ENCODE measurements around the gene DENND5B. TPM values are rescaled to one million over a fixed set of nuclear protein-coding genes. Genes with fewer than 3 reads are reported as not detected.
"Not testable (repeated sequence)": the region's sequence is repeated elsewhere in the genome, so short reads cannot be mapped to it uniquely, and the experiment has no call there.

Gene DENND5B
- total RNA-seq, 6 experiments from 2014 or later: 12.6 to 18.4 (median 16.6) TPM

GRCh38 chr12:31506515-31507306 lies 84.2 kb downstream of the DENND5B start:
- Histone ChIP-seq H3K27me3 (no peaks in the 10 kb centered on the region), H3K27ac (no peak overlapping the region), H3K4me3 (no peak overlapping the region), H3K36me3 (no peaks in the 10 kb centered on the region), H3K9me3 (no peaks in the 10 kb centered on the region), H3K4me1 (no peaks in the 10 kb centered on the region)
- WGBS (ENCODE audit: insufficient coverage, low coverage, low lambda C conversion rate, missing lambda C conversion rate): 80% methylated on average over 9 of the region's 9 CpGs
- peak in 1 of 4 donors; percentile 18 for ATAC-seq
- DNase-seq: no peak
- intact Hi-C loops (cut with DNase I): no loop called here
- TF ChIP-seq POLR2A (IDR thresholded peaks at IDR 0.05) (no peak), CTCF (IDR thresholded peaks at IDR 0.05) (no peak)

GRCh38 chr12:31504625-31505222 lies 86.2 kb downstream of the DENND5B start:
- H3K27ac ChIP-seq: no peak overlapping the region
- H3K4me1 ChIP-seq: no peaks in the 10 kb centered on the region
- ATAC-seq (no peak), DNase-seq (no peak)
- intact Hi-C loops (cut with DNase I): no loop called here
- H3K27me3 ChIP-seq: no peaks in the 10 kb centered on the region
- H3K9me3 ChIP-seq: no peaks in the 10 kb centered on the region
- H3K36me3 ChIP-seq: no peaks in the 10 kb centered on the region
- TF ChIP-seq POLR2A (IDR thresholded peaks at IDR 0.05) (no peak), CTCF (IDR thresholded peaks at IDR 0.05) (no peak)
- WGBS (ENCODE audit: insufficient coverage, low coverage, low lambda C conversion rate, missing lambda C conversion rate): 85% methylated on average over 7 of the region's 7 CpGs
- H3K4me3 ChIP-seq: no peak overlapping the region

GRCh38 chr12:31501014-31501413 lies 89.9 kb downstream of the DENND5B start:
- H3K36me3 ChIP-seq; H3K27ac ChIP-seq; H3K4me3 ChIP-seq; DNase-seq; H3K27me3 ChIP-seq; H3K4me1 ChIP-seq; intact Hi-C loops (cut with DNase I); ATAC-seq; H3K9me3 ChIP-seq: not testable (repeated sequence)
- 83% methylated on average over 3 of the region's 3 CpGs for WGBS (ENCODE audit: insufficient coverage, low coverage, low lambda C conversion rate, missing lambda C conversion rate)

- intact Hi-C loops (cut with DNase I): no loop called here
- WGBS (ENCODE audit: insufficient coverage, low coverage, low lambda C conversion rate, missing lambda C conversion rate): 94% methylated on average over 2 of the region's 2 CpGs
- Histone ChIP-seq H3K36me3 (peaks cover 0 to under 1% (median 0%) of the 10 kb centered on the region in 4 donors), H3K27ac (no peak overlapping the region), H3K9me3 (no peaks in the 10 kb centered on the region), H3K4me3 (no peak overlapping the region), H3K4me1 (no peaks in the 10 kb centered on the region), H3K27me3 (no peaks in the 10 kb centered on the region)
- no peak for DNase-seq
- ATAC-seq: no peak
- TF ChIP-seq POLR2A (IDR thresholded peaks at IDR 0.05) (no peak), CTCF (IDR thresholded peaks at IDR 0.05) (no peak)
Measured at GRCh38 chr12:31499567-31499966, 91.4 kb downstream of the DENND5B start.

- ATAC-seq (no peak), DNase-seq (no peak)
- intact Hi-C loops (cut with DNase I): no loop called here
- H3K4me1 ChIP-seq: no peaks in the 10 kb centered on the region
- H3K27me3 ChIP-seq: no peaks in the 10 kb centered on the region
- TF ChIP-seq POLR2A (IDR thresholded peaks at IDR 0.05) (no peak), CTCF (IDR thresholded peaks at IDR 0.05) (no peak)
- 91% methylated on average over 4 of the region's 4 CpGs for WGBS (ENCODE audit: insufficient coverage, low coverage, low lambda C conversion rate, missing lambda C conversion rate)
- no peak overlapping the region for H3K27ac ChIP-seq
- peaks cover 0 to 2% (median 0%) of the 10 kb centered on the region in 4 donors for H3K36me3 ChIP-seq
- H3K9me3 ChIP-seq: no peaks in the 10 kb centered on the region
- no peak overlapping the region for H3K4me3 ChIP-seq
Measured at GRCh38 chr12:31498424-31498823, 92.5 kb downstream of the DENND5B start.

Data from right lobe of liver (tissue), 6 donors.